Measurements from ENCODE around the gene SLC6A2.

SLC6A2 gene

DNA sequence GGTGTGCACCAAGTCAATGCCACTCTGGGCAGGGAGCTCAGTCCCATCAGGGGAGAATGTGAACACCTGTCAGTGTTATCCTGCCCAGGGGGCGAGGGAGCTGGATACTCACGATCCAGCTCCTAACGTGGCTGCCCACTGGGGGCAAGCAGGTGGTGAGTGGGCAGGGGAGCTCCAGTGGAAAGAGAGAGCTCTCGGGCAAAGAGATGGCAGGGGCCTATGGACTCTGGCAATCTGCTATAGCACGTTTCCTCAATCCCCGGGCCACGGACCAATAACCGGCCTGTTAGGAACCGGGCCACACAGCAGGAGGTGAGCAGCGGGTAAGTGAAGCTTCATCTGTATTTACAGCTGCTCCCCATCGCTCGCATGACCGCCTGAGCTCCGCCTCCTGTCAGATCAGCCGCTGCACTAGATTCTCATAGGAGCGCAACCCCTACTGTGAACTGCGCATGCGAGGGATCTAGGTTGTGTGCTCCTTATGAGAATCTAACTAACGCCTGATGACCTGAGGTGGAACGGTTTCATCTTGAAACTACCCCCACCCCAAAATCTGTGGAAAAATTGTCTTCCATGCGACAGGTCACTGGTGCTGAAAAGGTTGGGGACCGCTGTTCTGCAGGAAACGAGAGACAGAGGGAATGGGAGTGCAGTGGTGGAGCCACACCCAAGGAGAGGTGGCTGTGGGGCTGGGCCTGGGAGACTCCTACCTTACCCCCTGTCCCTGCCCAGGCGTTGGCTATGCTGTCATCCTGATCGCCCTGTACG is 15.6 kb downstream of the SLC6A2 start:
- in situ Hi-C loops (cut with MboI; ENCODE audit: low sequenced_read_pairs), result no loop called here

DNA sequence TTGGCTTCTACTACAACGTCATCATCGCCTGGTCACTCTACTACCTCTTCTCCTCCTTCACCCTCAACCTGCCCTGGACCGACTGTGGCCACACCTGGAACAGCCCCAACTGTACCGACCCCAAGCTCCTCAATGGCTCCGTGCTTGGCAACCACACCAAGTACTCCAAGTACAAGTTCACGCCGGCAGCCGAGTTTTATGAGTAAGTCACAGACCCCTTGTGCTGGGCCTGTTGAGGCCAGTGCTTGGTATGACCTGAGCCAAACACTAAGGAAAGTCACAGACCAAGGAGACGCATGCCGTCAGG is 16.1 kb downstream of the SLC6A2 start:
- in situ Hi-C loops (cut with MboI; ENCODE audit: low sequenced_read_pairs), result no loop called here

- in situ Hi-C loops (cut with MboI; ENCODE audit: low sequenced_read_pairs), result no loop called here
Observed at GRCh38 chr16:55672471-55672870, 16.7 kb downstream of the SLC6A2 start.

DNA sequence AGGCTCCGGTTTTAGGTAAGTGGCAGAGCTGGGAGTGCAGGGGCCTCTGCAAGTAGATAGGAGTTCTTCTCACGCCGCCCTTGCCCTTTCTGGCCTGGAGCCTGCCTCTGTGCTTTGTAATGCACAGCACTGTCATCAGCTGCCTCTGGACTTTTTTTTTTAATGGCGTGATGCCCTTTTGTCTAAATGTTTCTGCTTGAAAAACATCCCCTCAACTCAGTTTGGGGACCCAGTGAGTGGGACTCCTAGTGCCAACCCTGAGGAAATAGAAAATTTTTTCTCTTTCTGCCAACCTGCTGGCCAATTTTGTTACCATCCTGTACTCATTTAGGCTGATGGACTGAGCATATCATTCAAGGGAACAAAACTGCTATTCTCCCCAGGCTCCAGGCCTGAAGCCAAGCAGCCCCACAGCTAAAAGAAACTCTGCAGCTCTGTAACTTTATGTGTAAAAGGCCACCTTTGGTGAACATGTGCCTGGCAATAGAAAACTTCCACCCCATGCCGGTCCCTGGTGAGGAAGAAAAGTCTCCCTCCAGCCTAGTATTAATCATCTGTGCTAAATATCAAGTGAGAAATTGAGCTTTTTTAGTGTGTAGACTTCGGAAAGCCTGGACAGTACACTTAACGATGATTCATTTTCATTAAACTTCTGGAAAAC is 22.5 kb downstream of the SLC6A2 start:
- in situ Hi-C loops (cut with MboI; ENCODE audit: low sequenced_read_pairs), result no loop called here

- in situ Hi-C loops (cut with MboI; ENCODE audit: low sequenced_read_pairs), result no loop called here
Observed at GRCh38 chr16:55682086-55682485, 26.3 kb downstream of the SLC6A2 start.

- in situ Hi-C loops (cut with MboI; ENCODE audit: low sequenced_read_pairs), result no loop called here
Observed at GRCh38 chr16:55685973-55686372, 30.2 kb downstream of the SLC6A2 start.

DNA sequence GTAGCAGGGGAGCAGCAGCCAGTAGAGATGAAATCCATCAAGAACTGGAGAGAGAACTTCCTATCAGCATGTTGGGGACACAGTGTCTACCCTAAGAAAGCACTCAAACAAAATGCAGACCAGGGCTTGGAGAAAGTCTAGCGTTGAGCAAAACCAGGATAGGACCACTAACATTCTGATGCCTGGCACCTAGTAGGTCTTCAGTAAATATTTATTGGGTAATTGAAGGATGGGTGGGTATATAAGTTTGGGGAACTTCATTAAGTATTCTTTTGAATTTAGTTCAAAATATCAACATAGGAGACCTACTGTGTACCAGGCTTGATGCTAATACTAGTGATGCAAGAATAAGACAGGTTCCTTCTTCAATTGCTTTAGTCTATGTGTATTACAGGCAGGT is 30.9 kb downstream of the SLC6A2 start:
- in situ Hi-C loops (cut with MboI; ENCODE audit: low sequenced_read_pairs), result no loop called here

- in situ Hi-C loops (cut with MboI; ENCODE audit: low sequenced_read_pairs), result no loop called here
Observed at GRCh38 chr16:55687802-55688201, 32.0 kb downstream of the SLC6A2 start.

- in situ Hi-C loops (cut with MboI; ENCODE audit: low sequenced_read_pairs), result no loop called here
Observed at GRCh38 chr16:55690841-55691240, 35.1 kb downstream of the SLC6A2 start.

GRCh38 chr16:55691771-55692170 is 36.0 kb downstream of the SLC6A2 start:
- in situ Hi-C loops (cut with MboI; ENCODE audit: low sequenced_read_pairs), result no loop called here

DNA sequence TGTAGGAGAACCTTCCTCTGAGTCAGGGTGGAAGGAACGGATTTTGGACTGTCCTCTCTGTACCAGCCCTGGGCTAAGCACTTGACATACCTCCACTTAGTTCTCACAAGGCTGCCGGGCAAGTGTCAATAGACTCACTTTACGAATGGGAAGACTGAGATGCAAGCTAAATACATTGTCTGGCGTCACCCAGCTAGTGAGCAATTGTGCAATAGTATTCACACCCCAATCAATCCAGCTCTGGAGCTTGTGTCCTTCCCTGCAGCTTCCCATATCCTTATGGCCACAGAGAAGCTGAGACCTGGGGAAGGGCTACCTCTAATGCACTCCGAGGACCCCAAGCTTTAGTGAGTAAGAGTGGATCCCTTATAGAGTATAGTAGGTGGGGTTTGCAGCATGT is 39.8 kb downstream of the SLC6A2 start:
- in situ Hi-C loops (cut with MboI; ENCODE audit: low sequenced_read_pairs), result no loop called here

GRCh38 chr16:55697867-55698266 is 42.1 kb downstream of the SLC6A2 start:
- in situ Hi-C loops (cut with MboI; ENCODE audit: low sequenced_read_pairs), result no loop called here

DNA sequence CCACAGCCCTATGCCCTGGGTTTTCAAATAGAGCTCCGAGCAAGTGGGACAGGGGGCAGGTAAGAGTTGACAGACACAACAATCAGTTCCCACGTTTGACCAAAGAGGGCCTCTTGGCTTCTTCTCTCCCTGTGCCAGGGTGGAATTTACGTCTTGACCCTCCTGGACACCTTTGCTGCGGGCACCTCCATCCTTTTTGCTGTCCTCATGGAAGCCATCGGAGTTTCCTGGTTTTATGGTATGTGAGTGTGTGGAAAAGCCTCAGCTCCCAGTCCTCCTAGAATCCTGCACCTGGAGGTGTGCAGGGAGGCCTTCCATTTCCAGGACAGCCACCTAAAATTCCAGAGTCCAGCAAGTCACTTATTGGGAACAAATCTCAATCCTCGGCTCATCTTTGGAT is 42.5 kb downstream of the SLC6A2 start:
- in situ Hi-C loops (cut with MboI; ENCODE audit: low sequenced_read_pairs), result no loop called here

DNA sequence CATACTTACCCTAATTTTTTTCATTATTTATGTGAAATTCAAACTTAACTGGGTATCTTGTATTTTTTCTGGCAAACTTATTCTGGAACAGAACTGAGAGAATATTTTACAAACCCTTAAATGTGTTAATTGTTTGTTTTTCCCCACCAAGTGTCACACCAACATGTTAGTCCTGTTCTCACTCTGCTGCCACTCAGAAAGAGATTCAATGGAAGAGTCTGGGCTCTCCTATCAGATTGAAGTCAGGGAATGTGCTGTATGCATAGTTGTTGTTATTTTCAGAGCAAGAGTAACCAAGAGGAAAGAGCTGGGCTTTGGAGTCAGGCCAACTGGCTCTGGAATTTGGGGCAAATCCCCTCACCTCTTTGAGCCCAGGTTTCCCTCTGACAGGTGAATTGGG is 43.2 kb downstream of the SLC6A2 start:
- in situ Hi-C loops (cut with MboI; ENCODE audit: low sequenced_read_pairs), result no loop called here

DNA sequence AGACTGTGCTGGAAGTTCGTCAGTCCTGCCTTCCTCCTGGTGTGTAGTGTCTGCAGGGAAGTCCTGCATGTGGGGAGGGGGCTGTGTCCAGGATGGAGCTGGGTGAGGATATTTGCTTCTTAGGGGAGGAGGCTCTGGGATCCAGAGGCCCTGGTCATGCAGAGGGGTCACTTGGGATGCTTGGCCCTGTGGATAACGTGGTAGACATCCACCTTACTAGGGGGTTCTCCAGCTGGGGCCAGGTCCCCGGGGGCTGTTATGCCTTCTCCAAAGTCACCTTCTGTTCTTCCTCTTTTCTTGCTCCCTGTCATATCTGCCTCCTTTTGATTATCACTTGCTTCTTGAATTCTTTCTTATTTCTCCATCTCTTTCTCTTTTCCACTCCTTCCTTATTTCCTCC is 43.8 kb downstream of the SLC6A2 start:
- in situ Hi-C loops (cut with MboI; ENCODE audit: low sequenced_read_pairs), result loop anchor here (5.0 kb wide), 1 partner anchor 232 kb away; no protein-coding TSS in a partner anchor

- in situ Hi-C loops (cut with MboI; ENCODE audit: low sequenced_read_pairs), result loop anchor here (5.0 kb wide), 1 partner anchor 233 kb away; no protein-coding TSS in a partner anchor
Observed at GRCh38 chr16:55700067-55700466, 44.3 kb downstream of the SLC6A2 start.

- in situ Hi-C loops (cut with MboI; ENCODE audit: low sequenced_read_pairs), result loop anchor here (5.0 kb wide), 1 partner anchor 234 kb away; no protein-coding TSS in a partner anchor
Observed at GRCh38 chr16:55700961-55701360, 45.2 kb downstream of the SLC6A2 start.

- in situ Hi-C loops (cut with MboI; ENCODE audit: low sequenced_read_pairs), result loop anchor here (5.0 kb wide), 1 partner anchor 234 kb away; no protein-coding TSS in a partner anchor
Observed at GRCh38 chr16:55701442-55702319, 45.9 kb downstream of the SLC6A2 start.

- in situ Hi-C loops (cut with MboI; ENCODE audit: low sequenced_read_pairs), result loop anchor here (5.0 kb wide), 1 partner anchor 236 kb away; no protein-coding TSS in a partner anchor
Observed at GRCh38 chr16:55703003-55704001, 47.5 kb downstream of the SLC6A2 start.

GRCh38 chr16:55706739-55707384 is 51.1 kb downstream of the SLC6A2 start:
- in situ Hi-C loops (cut with MboI; ENCODE audit: low sequenced_read_pairs), result no loop called here
